A673 (cell line): ENCODE measurements around the gene YARS2. TPM values are rescaled to one million over a fixed set of nuclear protein-coding genes. Genes with fewer than 3 reads are reported as not detected.

Experiments used
- BruUV-seq: library from RNA; stranded (reverse); fragments of 400-500 nt; replicated peaks from 2 replicates; lab custom pipeline; 2021; lab: Mats Ljungman, UMichigan
- CTCF ChIA-PET: fragments of 300-600 bp; sonication (Branson Sonifier 250); formaldehyde crosslinking; loops from one replicate; lab custom pipeline; 2022; ENCODE audit warnings: antibody characterized with exemption; lab: Charles Lee
- POLR2A ChIA-PET: fragments of 300-600 bp; sonication (Branson Sonifier 250); formaldehyde crosslinking; loops from one replicate; lab custom pipeline; 2022; ENCODE audit warnings: antibody characterized with exemption; ENCODE audit not compliant: low non-redundant PET; lab: Charles Lee
- DNase-seq: peaks from one replicate; pipeline ENCODE4 v3.0.0-alpha.2; 2015; ENCODE audit warnings: low spot score
- H3K27ac ChIP-seq: fragments of 200-600 bp; sonication (generic); 2 replicates; pipeline ENCODE4 v1.5.1; 2016; ENCODE audit warnings: mixed run types, low read depth, mild to moderate bottlenecking, mixed read lengths, antibody characterized with exemption, low read length; ENCODE audit not compliant: poor library complexity, severe bottlenecking
- H3K27me3 ChIP-seq: fragments of 200-600 bp; sonication (generic); replicated peaks from 2 replicates; pipeline ENCODE4 v1.6.1; 2017; ENCODE audit warnings: mixed run types, low read depth, mild to moderate bottlenecking, mixed read lengths, antibody characterized with exemption, low read length; ENCODE audit not compliant: insufficient read depth, poor library complexity
- H3K36me3 ChIP-seq: fragments of 200-600 bp; sonication (generic); 2 replicates; pipeline ENCODE4 v1.6.1; 2016; ENCODE audit warnings: mixed run types, mild to moderate bottlenecking, mixed read lengths, antibody characterized with exemption, low read length; ENCODE audit not compliant: insufficient read depth, poor library complexity, severe bottlenecking
- H3K4me1 ChIP-seq: fragments of 200-600 bp; sonication (generic); 2 replicates; pipeline ENCODE4 v1.6.1; 2017; ENCODE audit warnings: mixed run types, mild to moderate bottlenecking, mixed read lengths, antibody characterized with exemption, low read length; ENCODE audit not compliant: insufficient read depth, poor library complexity, severe bottlenecking
- H3K4me3 ChIP-seq: fragments of 200-600 bp; sonication (generic); 2 replicates; pipeline ENCODE4 v1.5.1; 2016; ENCODE audit warnings: low read depth, mixed run types, mild to moderate bottlenecking, mixed read lengths, low read length; ENCODE audit not compliant: poor library complexity, severe bottlenecking
- H3K9me3 ChIP-seq: fragments of 200-600 bp; sonication (generic); 2 replicates; pipeline ENCODE4 v1.6.1; 2016; ENCODE audit warnings: mixed run types, low read depth, mild to moderate bottlenecking, mixed read lengths, antibody characterized with exemption, low read length; ENCODE audit not compliant: poor library complexity, severe bottlenecking
- EZH2 ChIP-seq: fragments of 200-600 bp; sonication (generic); IDR thresholded peaks from 2 replicates; pipeline ENCODE4 v1.6.1; 2017; ENCODE audit warnings: borderline replicate concordance, low read depth, mild to moderate bottlenecking, mixed read lengths, antibody characterized with exemption, low read length; ENCODE audit not compliant: poor library complexity, severe bottlenecking
- intact Hi-C: fragments of 100-400 bp; cut with micrococcal nuclease; formaldehyde crosslinking; loops from one replicate; pipeline ENCODE4 v1.10.0; 2022; ENCODE audit not compliant: unreplicated experiment
- total RNA-seq: library from RNA; stranded (reverse); gene quantifications from 2 replicates; pipeline ENCODE4 v1.2.3, GENCODE V29; 2021
- TF ChIP-seq, protein P1 (sequence below): fragments of 300-800, 200-600 bp; sonication (generic); conservative IDR thresholded peaks from 2 replicates; pipeline ENCODE4 v1.5.1; 2017; ENCODE audit warnings: low read depth, mild to moderate bottlenecking, antibody characterized with exemption, low read length, moderate library complexity, mixed read lengths

Gene YARS2
- total RNA-seq, 1 experiment from 2014 or later, result 29.4 TPM

DNA sequence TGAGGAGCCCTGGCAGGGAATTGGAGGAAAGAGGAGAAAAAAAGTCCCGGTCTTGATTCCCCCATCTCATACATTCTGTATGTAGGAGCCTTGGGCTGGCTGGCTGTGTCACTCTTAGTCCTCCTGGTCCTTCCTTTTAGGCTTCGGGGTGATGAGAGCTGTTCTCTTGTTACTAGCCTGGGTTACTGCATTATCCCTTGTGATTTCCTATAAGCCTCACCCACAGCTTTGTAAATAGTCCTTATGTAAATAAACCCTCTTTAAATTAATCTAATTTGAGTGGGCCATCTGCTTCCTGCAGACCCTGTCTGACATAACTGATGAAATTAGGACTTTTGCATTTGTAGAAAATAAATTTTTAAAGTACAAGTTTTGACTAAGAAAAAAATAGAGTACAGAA is 57.4 kb downstream of the YARS2 start:
- BruUV-seq, result no TSS peak
- no peaks in the 10 kb centered on the region for H3K36me3 ChIP-seq
- no peak for TF ChIP-seq EZH2
- TF ChIP-seq, protein P1, sequence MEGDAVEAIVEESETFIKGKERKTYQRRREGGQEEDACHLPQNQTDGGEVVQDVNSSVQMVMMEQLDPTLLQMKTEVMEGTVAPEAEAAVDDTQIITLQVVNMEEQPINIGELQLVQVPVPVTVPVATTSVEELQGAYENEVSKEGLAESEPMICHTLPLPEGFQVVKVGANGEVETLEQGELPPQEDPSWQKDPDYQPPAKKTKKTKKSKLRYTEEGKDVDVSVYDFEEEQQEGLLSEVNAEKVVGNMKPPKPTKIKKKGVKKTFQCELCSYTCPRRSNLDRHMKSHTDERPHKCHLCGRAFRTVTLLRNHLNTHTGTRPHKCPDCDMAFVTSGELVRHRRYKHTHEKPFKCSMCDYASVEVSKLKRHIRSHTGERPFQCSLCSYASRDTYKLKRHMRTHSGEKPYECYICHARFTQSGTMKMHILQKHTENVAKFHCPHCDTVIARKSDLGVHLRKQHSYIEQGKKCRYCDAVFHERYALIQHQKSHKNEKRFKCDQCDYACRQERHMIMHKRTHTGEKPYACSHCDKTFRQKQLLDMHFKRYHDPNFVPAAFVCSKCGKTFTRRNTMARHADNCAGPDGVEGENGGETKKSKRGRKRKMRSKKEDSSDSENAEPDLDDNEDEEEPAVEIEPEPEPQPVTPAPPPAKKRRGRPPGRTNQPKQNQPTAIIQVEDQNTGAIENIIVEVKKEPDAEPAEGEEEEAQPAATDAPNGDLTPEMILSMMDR, result no peak
- no peak overlapping the region for H3K4me3 ChIP-seq
- DNase-seq, result peak; percentile 24
- H3K27ac ChIP-seq, result no peak overlapping the region
- ChIA-PET CTCF (no interaction called here), POLR2A (no interaction called here)
- intact Hi-C loops, result no loop called here
- peaks cover 14% of the 10 kb centered on the region for H3K4me1 ChIP-seq
- H3K9me3 ChIP-seq, result no peaks in the 10 kb centered on the region
- H3K27me3 ChIP-seq, result no peaks in the 10 kb centered on the region

DNA sequence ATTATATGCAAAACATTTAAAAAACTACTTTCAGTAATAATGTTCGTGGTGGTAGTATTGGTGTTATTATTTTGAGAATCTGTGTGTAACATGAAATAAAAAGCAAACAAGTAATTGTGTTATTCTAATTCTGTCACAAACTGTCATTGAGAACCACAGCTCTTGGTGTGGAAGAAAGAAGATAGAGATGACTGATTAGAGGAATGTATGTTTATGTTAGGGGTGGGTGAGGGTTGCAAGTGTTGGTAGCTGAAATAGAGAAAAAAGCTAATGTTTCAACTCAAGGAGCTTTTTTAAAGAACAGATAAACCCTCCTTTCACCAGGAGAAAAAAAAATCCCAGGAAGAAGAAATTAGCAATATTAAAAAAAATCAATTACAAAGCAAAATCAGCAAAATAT is 58.3 kb downstream of the YARS2 start:
- H3K27me3 ChIP-seq, result no peaks in the 10 kb centered on the region
- H3K36me3 ChIP-seq, result no peaks in the 10 kb centered on the region
- no TSS peak for BruUV-seq
- TF ChIP-seq, protein P1, result no peak
- TF ChIP-seq EZH2, result no peak
- CTCF ChIA-PET, result no interaction called here
- H3K9me3 ChIP-seq, result no peaks in the 10 kb centered on the region
- no peak overlapping the region for H3K27ac ChIP-seq
- no peak overlapping the region for H3K4me3 ChIP-seq
- peaks cover 14% of the 10 kb centered on the region for H3K4me1 ChIP-seq
- intact Hi-C loops, result no loop called here
- DNase-seq, result no peak
- POLR2A ChIA-PET, result no interaction called here

Other genes starting within 250 kb of the YARS2 start
- gene DNM1L, start 76.6 kb downstream of the YARS2 start, total RNA-seq, result 102 and 121 TPM in 2 replicates
- gene PKP2, start 140.9 kb upstream of the YARS2 start, total RNA-seq, result 3.8 and 5.3 TPM in 2 replicates